Transverse colon (tissue), 4 donors: Measurements from ENCODE around the gene SFTPA1. TPM values are rescaled to one million over a fixed set of nuclear protein-coding genes. Genes with fewer than 3 reads are reported as not detected.
"Not testable (repeated sequence)": the region's sequence is repeated elsewhere in the genome, so short reads cannot be mapped to it uniquely, and the experiment has no call there.

Source experiments
- DNase-seq: peaks from one replicate; pipeline ENCODE4 v3.0.0-alpha.2; 2019
- H3K27ac ChIP-seq, 4 donors: fragments of 200-600 bp; sonication (generic); 2 replicates each; pipeline ENCODE4 v1.5.1; 2016 to 2018; ENCODE audit warnings: inconsistent platforms in 4 of 4
- H3K27me3 ChIP-seq: fragments of 200-600 bp; sonication (generic); 2 replicates; pipeline ENCODE4 v1.5.1; 2017; ENCODE audit warnings: inconsistent platforms
- H3K36me3 ChIP-seq, 4 donors: fragments of 200-600 bp; sonication (generic); 2 replicates each; pipeline ENCODE4 v1.5.1; 2017 to 2019; ENCODE audit warnings: inconsistent platforms in 4 of 4
- H3K4me1 ChIP-seq, 4 donors: fragments of 200-600 bp; sonication (generic); 2 replicates each; pipeline ENCODE4 v1.5.1; 2017 to 2020; ENCODE audit warnings: inconsistent platforms in 4 of 4
- H3K4me3 ChIP-seq, 4 donors: fragments of 200-600 bp; sonication (generic); 1 replicate in 1 of 4; 2 replicates in 3 of 4; pipeline versions ENCODE4 v1.5.1 to v1.6.1; 2017 to 2019; ENCODE audit warnings: inconsistent platforms in 4 of 4
- H3K9me3 ChIP-seq, 2 donors: fragments of 200-600 bp; sonication (generic); 2 replicates each; pipeline ENCODE4 v1.5.1; 2017 to 2019; ENCODE audit warnings: inconsistent platforms in 2 of 2
- EP300 ChIP-seq: sonication (generic); formaldehyde crosslinking; IDR thresholded peaks from one replicate; pipeline ENCODE4 v1.6.1; 2017; ENCODE audit warnings: antibody characterized with exemption, low read depth
- POLR2A ChIP-seq: fragments of 450-650 bp; IDR thresholded peaks from one replicate; pipeline ENCODE4 v1.6.1; 2016; ENCODE audit warnings: antibody characterized with exemption, mild to moderate bottlenecking, moderate library complexity
- POLR2AphosphoS5 ChIP-seq, 3 donors: sonication (generic); formaldehyde crosslinking; IDR thresholded peaks; one replicate each; pipeline ENCODE4 v1.6.1; 2016; ENCODE audit warnings: antibody characterized with exemption in 3 of 3
- WGBS, 2 donors: methylation state at CpG; one replicate each; pipeline ENCODE4 v1.1.5; 2018; ENCODE audit warnings: low coverage in 1 of 2; 5-methylcytosine and 5-hydroxymethylcytosine counted together
- in situ Hi-C, 4 donors: fragments of 200-750 bp; cut with MboI; loops; one replicate each; pipeline versions ENCODE4 v1.15.0 to v1.15.1; 2017; ENCODE audit warnings: low sequenced_read_pairs in 3 of 4, low pct_ligation_motif_present in 1 of 4, low pct_unique_long_range_greater_than_20kb in 1 of 4
- intact Hi-C: fragments of 100-400 bp; cut with DNase I; formaldehyde crosslinking; loops from one replicate; pipeline ENCODE4 v1.15.1; 2023; ENCODE audit warnings: low total_unique reads
- total RNA-seq, 4 donors: library from RNA; depleted of rRNA; stranded (reverse); fragments of >200 nt; gene quantifications; one replicate each; pipeline ENCODE4 v1.1.0, GENCODE V29; 2016
- TF ChIP-seq, protein P1 (sequence below), 5 experiments: fragments of 200-600 bp in 3 of 5; fragments of 450-650 bp in 2 of 5; sonication (generic) in 3 of 5; IDR thresholded peaks; 1 replicate in 2 of 5; 2 replicates in 3 of 5; pipeline ENCODE4 v1.5.1; 2016 to 2017; ENCODE audit warnings: antibody characterized with exemption in 5 of 5, inconsistent platforms in 3 of 5, mild to moderate bottlenecking in 2 of 5, moderate library complexity in 1 of 5

SFTPA1 gene
- total RNA-seq, 4 donors from 2014 or later, result not detected

- 80 to 87% methylated on average over 2 to 11 of the region's 11 CpGs for WGBS, 2 donors
- in situ Hi-C loops, result no loop called here
- Histone ChIP-seq H3K9me3 (no peaks in the 10 kb centered on the region), H3K27me3 (peaks cover 3% of the 10 kb centered on the region), H3K27ac (no peak overlapping the region), H3K4me1 (no peaks in the 10 kb centered on the region), H3K4me3 (no peak overlapping the region), H3K36me3 (no peaks in the 10 kb centered on the region)
- intact Hi-C loops, result no loop called here
- DNase-seq, result no peak
- TF ChIP-seq POLR2AphosphoS5 (IDR thresholded peaks at IDR 0.05), result no peak
- no peak for TF ChIP-seq EP300
- TF ChIP-seq, protein P1, sequence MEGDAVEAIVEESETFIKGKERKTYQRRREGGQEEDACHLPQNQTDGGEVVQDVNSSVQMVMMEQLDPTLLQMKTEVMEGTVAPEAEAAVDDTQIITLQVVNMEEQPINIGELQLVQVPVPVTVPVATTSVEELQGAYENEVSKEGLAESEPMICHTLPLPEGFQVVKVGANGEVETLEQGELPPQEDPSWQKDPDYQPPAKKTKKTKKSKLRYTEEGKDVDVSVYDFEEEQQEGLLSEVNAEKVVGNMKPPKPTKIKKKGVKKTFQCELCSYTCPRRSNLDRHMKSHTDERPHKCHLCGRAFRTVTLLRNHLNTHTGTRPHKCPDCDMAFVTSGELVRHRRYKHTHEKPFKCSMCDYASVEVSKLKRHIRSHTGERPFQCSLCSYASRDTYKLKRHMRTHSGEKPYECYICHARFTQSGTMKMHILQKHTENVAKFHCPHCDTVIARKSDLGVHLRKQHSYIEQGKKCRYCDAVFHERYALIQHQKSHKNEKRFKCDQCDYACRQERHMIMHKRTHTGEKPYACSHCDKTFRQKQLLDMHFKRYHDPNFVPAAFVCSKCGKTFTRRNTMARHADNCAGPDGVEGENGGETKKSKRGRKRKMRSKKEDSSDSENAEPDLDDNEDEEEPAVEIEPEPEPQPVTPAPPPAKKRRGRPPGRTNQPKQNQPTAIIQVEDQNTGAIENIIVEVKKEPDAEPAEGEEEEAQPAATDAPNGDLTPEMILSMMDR (IDR thresholded peaks at IDR 0.05), result no peak
- no peak for TF ChIP-seq POLR2A
These were observed 24.7 kb upstream of the SFTPA1 start for GRCh38 chr10:79585870-79586527.

- H3K36me3 ChIP-seq, result no peaks in the 10 kb centered on the region
- peaks cover 3% of the 10 kb centered on the region for H3K27me3 ChIP-seq
- H3K27ac ChIP-seq, result no peak overlapping the region
- in situ Hi-C loops, result no loop called here
- TF ChIP-seq, protein P1 (IDR thresholded peaks at IDR 0.05), result no peak
- TF ChIP-seq EP300, result no peak
- no peak for TF ChIP-seq POLR2AphosphoS5 (IDR thresholded peaks at IDR 0.05)
- TF ChIP-seq POLR2A, result no peak
- H3K4me3 ChIP-seq, result no peak overlapping the region
- H3K4me1 ChIP-seq, result no peaks in the 10 kb centered on the region
- intact Hi-C loops, result no loop called here
- DNase-seq, result no peak
- WGBS, 2 donors, result 40 to 82% methylated on average over 2 of the region's 2 CpGs
- no peaks in the 10 kb centered on the region for H3K9me3 ChIP-seq
These were observed 23.8 kb upstream of the SFTPA1 start for GRCh38 chr10:79586933-79587332.

- no peaks in the 10 kb centered on the region for H3K36me3 ChIP-seq
- in situ Hi-C loops (no loop called here), intact Hi-C loops (no loop called here)
- H3K27me3 ChIP-seq, result peaks cover 3% of the 10 kb centered on the region
- H3K27ac ChIP-seq, result no peak overlapping the region
- TF ChIP-seq EP300 (no peak), POLR2AphosphoS5 (IDR thresholded peaks at IDR 0.05) (no peak)
- no peak overlapping the region for H3K4me3 ChIP-seq
- DNase-seq, result no peak
- no peaks in the 10 kb centered on the region for H3K4me1 ChIP-seq
- H3K9me3 ChIP-seq, result no peaks in the 10 kb centered on the region
These were observed 21.9 kb upstream of the SFTPA1 start for GRCh38 chr10:79588800-79589199.

DNA sequence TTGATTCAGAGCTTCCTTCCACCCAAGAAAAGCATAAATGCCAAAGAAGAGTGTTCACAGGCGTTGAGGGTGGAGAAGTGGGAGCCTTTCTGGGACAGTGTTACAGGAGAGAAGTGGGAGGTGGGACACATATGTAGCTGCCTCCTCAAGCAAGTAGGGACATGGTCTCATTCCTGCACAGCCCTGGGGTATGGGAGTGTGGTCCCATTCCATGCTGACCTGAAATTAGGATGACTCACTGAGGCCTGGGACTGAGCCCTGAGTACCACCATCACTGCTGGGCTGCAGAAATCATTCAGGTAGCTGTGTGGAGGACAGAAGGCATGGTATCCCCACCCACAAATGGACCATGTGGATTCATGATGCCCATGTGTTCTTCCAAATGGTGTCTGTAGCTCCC, 17.4 kb upstream of the SFTPA1 start:
- no peak for DNase-seq
- Histone ChIP-seq H3K4me3 (no peak overlapping the region), H3K9me3 (peaks cover 0 to 3% of the 10 kb centered on the region in 2 donors), H3K4me1 (no peaks in the 10 kb centered on the region), H3K27me3 (peaks cover 3% of the 10 kb centered on the region), H3K36me3 (no peaks in the 10 kb centered on the region), H3K27ac (no peak overlapping the region)
- TF ChIP-seq POLR2A, result no peak
- intact Hi-C loops, result no loop called here
- in situ Hi-C loops, result no loop called here
- 73 to 100% methylated on average over 1 of the region's 1 CpG for WGBS, 2 donors

DNA sequence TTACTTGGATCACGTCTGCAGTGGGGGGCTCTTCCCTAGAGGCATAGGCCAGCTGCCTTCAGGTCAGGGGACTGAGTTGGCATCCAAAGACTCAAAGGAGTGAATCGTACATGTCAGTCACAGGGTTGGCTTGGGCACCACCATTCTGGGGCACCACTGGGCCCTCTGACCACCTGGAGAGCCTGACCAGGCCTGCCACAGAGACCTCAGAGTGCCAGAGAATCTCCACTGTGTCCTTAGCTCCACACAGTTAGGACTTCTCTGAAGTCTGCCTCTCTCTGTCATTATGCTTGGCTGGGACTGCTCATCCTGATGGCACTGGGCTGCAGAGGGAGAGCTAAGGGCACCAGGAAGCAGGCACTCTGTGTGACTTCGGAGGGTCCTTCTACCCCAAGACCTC, 16.2 kb upstream of the SFTPA1 start:
- H3K36me3 ChIP-seq, H3K9me3 ChIP-seq, H3K27me3 ChIP-seq, H3K4me1 ChIP-seq, in situ Hi-C loops, intact Hi-C loops, H3K4me3 ChIP-seq, H3K27ac ChIP-seq, DNase-seq: not testable (repeated sequence)
- 73% methylated on average over 3 of the region's 3 CpGs; no CpG with 5 or more reads in 1 of the 2 donors for WGBS, 2 donors

DNA sequence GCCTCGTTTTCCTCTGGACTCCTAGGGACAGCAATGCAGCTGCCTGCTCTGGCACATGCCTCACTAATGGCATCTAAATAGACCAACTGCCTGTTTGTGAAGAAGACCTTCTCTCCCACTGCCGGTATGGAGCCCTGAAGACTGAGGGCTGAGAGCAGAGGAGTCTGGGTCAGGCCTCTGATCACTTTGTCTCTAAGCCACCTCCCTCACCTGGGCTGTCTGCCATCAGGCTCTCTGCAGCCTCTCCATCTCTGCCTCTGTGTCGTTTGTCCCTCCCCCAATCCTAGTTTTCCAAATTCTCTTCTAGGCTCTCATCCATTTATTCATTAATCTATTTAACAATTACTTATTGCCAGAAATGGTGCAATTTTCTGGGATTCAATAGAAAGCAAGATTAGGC, 15.2 kb upstream of the SFTPA1 start:
- Histone ChIP-seq H3K36me3 (no peaks in the 10 kb centered on the region), H3K4me3 (no peak overlapping the region), H3K27ac (no peak overlapping the region), H3K4me1 (no peaks in the 10 kb centered on the region), H3K9me3 (peaks cover 0 to 3% of the 10 kb centered on the region in 2 donors), H3K27me3 (no peaks in the 10 kb centered on the region)
- no peak for DNase-seq
- in situ Hi-C loops (no loop called here), intact Hi-C loops (no loop called here)
- TF ChIP-seq POLR2AphosphoS5 (IDR thresholded peaks at IDR 0.05) (no peak), EP300 (no peak), POLR2A (no peak)
- TF ChIP-seq, protein P1 (IDR thresholded peaks at IDR 0.05), result no peak
- 26 to 80% methylated on average over 1 to 3 of the region's 3 CpGs for WGBS, 2 donors

GRCh38 chr10:79599644-79600043, 11.1 kb upstream of the SFTPA1 start:
- H3K27ac ChIP-seq, H3K36me3 ChIP-seq, H3K4me3 ChIP-seq, in situ Hi-C loops, H3K4me1 ChIP-seq, intact Hi-C loops, DNase-seq, H3K27me3 ChIP-seq, H3K9me3 ChIP-seq: not testable (repeated sequence)
- WGBS, 2 donors, result 83 to 87% methylated on average over 8 to 9 of the region's 9 CpGs
